HG03469 (cell line): ENCODE data around the gene EGFL6.
"Not testable (repeated sequence)": the region's sequence is repeated elsewhere in the genome, so short reads cannot be mapped to it uniquely, and the experiment has no call there.

Experiments
- ATAC-seq: cut with Tn5 transposase; IDR thresholded peaks from one replicate; pipeline ENCODE4 v1.9.1; 2021; ENCODE audit warnings: mild to moderate bottlenecking, moderate library complexity, moderate number of reproducible peaks; ENCODE audit not compliant: unreplicated experiment

The EGFL6 gene

DNA sequence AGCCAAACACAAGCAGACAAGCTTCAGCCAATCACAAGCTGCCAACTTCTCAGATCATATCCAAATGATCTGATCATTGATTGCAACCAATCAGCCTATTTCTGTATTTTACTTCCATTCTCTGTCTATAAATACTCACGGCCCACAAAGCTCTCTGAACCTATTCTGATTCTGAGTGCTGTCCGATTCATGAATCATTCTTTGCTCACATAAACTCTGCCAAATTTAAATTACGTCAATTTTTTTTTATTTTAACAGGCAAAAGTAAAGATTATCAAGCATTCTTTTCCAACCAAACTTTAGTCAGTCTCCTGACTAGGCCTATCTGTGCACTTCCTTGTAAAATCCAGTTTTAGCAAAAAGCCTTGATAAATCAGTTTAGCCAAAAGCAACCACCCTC, 81.7 kb downstream of the EGFL6 start:
- no peak for ATAC-seq

DNA sequence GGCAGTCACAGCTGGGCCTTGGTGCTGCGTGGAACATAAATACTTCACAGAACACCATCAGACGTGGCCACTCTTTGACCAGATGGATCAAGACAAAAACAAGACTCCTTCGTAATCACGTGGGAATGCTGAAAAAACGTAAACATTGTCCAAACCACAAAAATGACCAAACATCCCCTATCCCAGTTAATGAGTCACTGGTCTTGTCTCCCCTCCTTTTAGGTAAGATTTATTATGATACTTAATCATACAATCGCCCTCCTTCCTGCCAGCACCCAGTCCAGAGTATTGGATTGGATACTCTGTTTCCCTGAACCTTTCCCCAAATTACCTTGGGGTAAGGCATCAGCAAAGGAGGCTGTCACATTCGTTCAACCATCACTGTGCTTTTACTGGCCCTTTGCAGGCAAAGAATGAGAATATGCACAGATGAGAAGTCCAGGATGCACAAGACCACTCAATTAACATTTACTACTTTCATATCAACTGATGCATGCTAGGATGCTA, 82.9 kb downstream of the EGFL6 start:
- no peak for ATAC-seq

DNA sequence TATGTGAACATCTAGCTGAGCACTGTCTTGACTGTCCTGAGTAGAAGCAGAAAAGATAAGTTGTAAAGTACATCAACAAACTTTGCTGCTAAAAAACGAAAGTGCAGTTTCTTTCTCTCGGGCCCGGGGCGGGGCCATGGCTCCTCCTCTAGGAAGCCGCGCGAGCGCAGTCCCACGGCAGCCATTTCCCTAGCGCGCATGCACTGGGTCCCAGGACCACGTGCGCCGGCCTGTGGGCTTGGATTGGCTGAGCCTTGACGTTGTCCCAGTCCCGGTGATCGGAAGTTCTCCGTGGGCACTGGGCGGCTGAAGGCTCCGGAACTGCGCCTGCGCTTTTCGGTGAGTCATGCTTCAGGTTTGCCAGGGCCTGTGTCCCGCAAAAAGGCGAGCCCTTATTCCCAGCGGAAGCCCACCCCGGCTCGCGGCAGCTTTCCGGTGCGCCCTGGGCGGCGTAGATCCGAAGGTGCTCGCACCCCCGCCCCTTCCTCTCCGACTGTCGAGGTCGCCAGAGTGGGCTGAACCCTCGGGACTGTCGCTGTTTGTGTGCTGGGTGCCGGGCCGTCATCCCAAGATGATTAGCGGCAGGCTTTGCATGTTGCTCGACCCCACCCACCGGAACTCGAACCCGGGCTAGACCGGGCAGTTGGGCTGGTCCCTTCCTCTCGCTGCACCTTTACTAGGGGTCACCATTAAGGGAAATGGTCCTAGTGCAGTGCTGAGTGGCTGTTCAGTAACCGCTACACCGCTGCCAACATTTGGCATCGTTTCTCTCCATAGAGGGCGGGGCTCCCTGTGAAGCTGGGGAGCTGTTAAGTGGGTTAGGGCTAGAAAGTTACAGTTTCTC, 83.7 kb downstream of the EGFL6 start, which contains the start of gene TCEANC:
Gene TCEANC (plus strand): TSS at position 292 of the 844 bp plus-strand sequence. CDS start 9,368 bp downstream, outside the sequence.
- ATAC-seq: peak; percentile 90

DNA sequence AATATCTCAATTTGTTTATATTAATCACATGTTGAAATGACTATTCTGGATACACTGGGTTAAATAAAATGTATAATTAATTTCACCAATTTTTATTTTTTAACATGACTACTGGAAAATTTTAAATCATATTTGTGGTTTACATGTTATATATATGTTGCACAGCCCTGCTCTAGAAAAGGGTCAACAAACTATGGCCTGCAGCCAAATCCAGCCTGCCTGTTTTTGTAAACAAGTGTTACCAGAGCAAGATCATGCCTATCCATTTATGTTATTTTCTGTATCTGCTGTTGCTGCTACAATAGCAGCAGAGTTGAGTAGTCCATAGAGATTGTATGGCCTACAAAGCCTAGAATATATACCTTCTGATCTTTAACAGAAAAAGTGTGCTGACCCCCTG, 84.7 kb downstream of the EGFL6 start:
- no peak for ATAC-seq

DNA sequence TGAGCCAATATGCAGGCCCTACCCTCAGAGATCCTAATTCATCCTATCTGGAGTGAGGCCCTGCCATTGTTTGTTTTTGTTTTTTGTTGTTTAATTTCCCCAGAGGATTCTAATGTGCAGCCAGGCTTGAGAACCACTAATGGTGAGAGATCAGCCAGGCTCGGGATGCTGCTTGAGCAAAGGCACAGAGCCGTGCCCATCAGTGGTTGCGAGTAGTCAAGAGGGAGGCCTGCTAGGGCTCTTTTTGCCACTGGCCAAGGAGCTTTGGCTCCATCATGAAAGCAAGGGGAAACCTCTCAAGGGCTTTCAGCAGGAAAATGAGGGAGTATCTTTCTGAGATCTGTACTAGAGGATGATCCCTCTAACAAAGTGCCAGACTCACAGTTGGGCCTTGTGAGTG, 86.3 kb downstream of the EGFL6 start:
- no peak for ATAC-seq

DNA sequence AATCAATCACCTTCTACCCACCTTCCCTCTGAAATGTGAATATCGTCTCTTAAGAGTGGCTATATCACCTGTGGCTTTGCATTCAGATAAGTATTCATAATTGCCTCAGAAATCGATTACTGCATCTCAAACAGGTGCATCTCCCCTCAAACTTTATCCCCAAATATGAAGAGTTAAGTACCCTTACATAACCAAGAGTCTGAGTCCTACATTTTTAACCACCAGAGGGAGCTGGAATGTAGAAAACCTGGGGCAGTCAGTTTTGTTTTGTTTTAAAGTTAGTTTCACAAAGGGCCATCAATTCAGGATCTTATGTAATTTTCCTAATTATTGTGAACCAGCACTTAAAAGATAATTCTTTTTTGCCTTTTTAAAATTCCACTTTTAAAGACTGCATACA, 89.2 kb downstream of the EGFL6 start:
- no peak for ATAC-seq

DNA sequence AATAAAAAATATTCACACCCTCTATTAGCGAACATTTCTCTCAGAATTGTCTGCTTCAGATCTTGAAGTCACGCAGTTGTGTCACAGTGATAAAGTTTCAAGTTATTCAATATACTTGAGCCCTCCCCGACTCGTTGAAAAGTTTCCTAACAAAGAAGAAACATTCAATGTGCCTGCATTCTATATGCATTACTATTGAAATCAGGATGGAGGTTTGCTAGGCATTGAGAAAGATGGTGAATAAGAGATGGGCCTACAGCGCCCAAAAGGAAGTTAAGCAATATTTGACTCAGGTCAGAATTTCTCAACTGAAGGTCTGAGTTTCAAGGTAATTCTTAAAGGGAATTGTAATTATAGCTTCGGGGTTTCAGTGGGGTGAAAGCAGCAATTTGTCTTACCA, 89.7 kb downstream of the EGFL6 start:
- ATAC-seq: no peak

DNA sequence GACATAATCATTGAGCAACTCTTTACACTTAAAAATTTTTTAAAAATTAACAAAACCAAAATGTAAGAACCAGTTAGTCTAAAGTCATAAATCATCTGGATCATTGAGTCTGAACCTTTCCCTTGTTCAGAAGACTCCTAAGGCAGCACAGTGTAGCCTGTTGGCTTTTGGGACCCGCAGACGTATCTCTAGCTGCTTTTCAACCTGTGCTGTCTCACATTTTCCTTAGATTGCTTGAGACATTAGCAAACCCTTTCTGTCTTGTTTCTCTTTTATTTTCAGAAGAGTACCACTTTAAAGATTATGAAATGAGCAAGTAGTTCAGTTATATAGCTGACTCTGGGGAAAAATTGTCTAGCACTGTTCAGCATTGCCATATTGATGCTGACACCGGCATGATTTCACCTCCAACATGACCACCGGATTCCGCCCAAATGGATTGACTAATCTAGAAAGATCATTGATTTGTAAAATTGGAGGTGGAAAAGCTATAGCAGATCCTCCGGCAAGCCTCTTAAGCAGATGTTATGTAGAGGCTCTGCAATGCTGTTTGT, 92.4 kb downstream of the EGFL6 start:
- ATAC-seq: no peak

DNA sequence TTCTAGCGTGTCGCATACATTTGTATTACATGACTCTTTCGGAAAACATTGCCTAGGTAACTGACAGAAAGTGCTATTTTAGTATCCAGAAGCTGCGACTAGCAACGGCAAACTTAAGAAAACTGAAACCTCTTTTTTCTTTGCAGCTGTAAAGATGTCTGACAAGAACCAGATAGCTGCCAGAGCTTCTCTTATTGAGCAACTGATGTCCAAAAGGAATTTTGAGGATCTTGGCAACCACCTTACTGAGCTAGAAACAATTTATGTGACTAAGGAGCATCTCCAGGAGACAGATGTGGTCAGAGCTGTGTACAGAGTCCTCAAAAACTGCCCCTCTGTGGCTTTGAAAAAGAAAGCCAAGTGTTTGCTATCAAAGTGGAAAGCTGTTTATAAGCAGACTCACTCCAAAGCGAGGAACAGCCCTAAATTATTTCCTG, 93.0 kb downstream of the EGFL6 start:
- ATAC-seq: no peak

DNA sequence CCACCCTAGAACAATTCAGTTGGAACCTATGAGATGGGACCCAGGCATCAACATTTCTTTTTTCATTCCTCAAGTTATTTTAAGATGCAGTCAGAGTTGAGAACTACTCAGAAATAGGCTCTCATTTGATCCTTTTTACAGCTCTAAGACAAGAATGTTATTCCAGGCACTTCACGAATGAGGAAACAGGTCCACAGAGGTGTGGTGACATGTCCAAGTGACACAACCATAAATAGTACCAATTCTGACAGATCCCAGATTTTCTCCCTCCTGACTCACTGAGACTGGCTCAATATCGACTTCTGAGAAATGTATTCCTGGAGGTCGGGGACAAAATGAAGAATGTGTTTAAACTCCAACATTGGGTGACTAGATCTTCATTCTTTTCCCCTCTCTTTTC, 94.6 kb downstream of the EGFL6 start:
- no peak for ATAC-seq

DNA sequence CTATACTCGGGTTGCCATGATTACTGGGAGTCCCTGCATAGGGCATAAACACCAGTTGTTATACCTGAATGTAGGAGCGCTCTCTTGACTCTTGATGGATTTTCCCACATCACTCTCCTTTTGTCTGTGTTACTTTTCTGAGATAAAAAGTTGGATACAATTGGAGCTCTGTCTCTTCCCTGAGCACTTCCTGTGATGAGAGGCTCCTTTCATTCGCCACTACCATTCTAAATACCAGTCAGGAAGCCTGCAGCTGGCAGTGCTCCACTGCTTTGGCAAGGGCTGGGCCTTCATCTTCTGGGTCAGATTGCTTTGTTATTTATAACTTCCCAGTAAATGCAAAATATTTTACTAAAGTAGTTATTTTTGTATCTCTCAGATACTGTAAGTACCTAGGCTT, 97.4 kb downstream of the EGFL6 start:
- ATAC-seq: no peak

DNA sequence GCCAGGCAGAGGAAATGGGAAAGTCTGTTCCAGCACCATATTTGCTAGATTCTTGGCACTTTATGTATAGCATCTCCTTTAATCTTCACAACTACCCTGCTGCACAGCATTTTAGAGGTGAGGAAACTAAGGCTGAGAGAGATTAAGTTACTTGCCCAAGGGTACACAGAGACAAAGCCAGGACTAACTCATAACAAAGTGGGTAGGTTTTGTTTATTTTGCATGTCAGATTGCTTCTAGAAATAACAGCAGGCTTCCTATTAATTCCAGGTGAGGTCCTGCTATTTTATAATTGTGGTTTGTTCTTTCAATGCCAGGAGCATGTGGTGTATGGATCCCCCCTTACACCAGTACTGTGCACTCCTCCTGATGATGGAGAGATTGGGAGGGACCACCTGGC, 98.5 kb downstream of the EGFL6 start:
- ATAC-seq: no peak

DNA sequence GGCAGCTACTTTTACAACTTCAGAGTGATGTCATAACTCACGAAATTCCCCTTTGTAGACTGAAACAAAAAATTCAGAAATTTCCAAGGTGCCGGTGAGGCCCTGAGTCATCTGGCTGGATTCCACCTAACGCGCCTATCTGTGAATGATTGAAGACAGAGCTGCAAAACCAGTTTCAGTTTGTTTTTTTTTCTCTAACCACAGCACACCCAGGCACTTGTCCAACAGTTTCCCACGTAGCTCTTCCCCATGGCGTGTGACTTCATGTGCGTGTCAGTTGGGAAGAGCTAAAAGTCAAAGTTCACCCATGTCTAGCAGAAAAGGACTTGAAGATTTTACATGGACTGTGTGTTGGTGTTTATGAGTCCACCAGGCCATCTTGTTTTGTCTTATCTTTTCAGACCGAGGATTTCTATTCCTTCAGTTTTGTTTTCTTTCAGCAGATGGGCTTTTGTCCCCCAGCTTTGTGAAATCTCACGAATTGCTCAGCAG, 99.9 kb downstream of the EGFL6 start:
- ATAC-seq: peak; percentile 46

DNA sequence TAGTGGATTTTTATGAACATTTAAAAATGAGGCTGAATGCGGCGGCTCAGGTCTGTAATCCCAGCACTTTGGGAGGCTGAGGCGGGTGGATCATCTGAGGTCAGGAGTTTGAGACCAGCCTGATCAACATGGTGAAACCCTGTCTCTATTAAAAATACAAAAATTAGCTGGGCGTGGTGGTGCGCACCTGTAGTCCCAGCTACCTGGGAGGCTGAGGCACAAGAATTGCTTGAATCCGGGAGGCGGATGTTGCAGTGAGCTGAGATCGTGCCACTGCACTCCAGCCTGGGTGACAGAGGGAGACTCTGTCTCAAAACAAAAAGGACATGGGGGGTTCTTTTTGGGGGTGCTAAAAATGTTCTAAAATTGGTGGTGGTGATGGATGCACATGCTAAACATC, 100.4 kb downstream of the EGFL6 start:
- ATAC-seq: not testable (repeated sequence)

DNA sequence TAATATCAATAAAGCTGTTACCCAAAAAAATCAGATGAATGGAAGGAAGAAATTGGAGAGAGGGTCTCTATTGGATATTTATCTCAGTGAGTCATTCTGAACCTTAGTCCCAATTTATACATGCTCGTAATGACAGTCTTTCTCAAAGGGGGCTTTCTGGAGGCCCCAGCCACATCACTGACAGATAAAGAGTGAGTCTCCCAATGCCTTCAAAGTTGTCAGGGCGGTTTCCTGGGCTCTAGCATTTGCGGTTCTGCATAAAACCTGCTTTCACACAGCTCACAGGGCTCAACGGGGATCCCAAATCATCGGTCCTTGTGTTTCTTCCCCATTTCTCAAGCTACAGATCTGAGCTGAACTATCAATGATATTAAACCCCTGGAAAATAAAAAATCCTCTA, 100.8 kb downstream of the EGFL6 start:
- ATAC-seq: no peak

DNA sequence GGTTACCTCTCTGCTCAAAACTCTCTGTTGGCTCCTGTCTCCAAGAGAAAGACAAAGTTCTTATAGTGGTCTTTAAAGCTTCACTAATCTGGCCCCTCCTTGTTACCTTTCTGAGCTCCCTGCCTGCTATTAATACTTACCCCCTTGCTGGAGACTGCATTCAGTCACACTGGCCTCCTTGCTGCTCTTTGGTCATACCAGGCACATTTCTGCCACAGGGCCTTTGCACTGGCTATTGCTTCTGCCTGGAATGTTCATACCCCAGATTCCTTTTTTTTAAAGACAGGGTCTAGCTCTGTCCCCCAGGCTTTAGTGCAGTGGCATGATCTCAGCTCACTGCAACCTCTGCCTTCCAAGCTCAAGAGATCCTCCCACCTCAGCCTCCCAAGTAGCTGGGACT, 103.6 kb downstream of the EGFL6 start:
- no peak for ATAC-seq

DNA sequence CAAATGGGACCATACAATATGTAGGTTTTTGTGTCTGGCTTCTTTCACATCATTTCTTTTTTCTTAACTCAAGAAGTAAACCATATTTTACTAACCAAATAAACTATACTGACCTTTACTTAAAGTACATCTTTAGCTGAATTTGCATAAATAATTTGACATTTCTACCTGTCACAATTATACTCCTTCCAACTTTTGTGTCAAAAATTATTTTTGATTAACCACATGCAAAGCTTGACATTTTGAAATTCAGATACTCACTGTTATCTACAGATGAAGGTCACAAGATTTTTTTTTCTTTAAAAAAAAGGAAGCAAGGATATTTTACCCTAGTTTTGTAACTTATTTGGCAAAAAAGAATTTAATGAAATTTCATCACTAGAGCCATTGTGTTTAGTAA, 107.5 kb downstream of the EGFL6 start:
- ATAC-seq: no peak

DNA sequence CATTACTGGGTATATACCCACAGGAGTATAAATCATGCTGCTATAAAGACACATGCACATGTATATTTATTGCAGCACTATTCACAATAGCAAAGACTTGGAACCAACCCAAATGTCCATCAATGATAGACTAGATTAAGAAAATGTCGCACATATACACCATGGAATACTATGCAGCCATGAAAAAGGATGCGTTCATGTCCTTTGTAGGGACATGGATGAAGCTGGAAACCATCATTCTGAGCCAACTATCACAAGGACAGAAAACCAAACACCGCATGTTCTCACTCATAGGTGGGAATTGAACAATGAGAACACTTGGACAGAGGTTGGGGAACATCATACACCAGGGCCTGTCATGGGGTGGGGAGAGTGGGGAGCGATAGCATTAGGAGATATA, 110.3 kb downstream of the EGFL6 start:
- not testable (repeated sequence) for ATAC-seq

DNA sequence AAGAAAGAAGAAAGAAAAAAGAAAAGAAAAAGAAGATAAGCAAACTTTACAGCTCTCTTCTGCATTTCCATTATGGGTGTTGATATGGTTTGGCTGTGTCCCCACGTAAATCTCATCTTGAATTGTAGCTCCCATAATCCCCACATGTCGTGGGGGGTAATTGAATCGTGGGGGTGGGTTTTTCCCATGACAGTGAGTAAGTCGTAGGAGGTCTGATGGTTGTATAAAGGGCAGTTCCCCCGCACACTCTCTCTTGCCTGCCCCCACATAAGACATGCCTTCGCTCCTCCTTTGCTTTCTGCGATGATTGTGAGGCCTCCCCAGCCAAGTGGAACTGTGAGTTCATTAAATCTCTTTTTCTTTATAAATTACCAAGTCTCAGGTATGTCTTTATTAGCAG, 112.2 kb downstream of the EGFL6 start:
- ATAC-seq: no peak
